ENCODE measurements around the gene PFKFB2.

GRCh38 chr1:207031016-207031415 lies 22.1 kb upstream of the PFKFB2 start:
- no peak for TF ChIP-seq CTCF (IDR thresholded peaks at IDR 0.05; ENCODE audit: poor library complexity, severe bottlenecking)
- no peak for TF ChIP-seq EP300 (conservative IDR thresholded peaks at IDR 0.05; ENCODE audit: poor library complexity, severe bottlenecking)
- no peak for TF ChIP-seq POLR2AphosphoS5 (IDR thresholded peaks at IDR 0.05)
- no peak for TF ChIP-seq REST (IDR thresholded peaks at IDR 0.05; ENCODE audit: borderline replicate concordance)
- no peak for TF ChIP-seq EZH2 (IDR thresholded peaks at IDR 0.05; ENCODE audit: borderline replicate concordance, insufficient read depth, low read length, poor library complexity, severe bottlenecking)
- TF ChIP-seq RAD21 (conservative IDR thresholded peaks at IDR 0.05), result no peak
